Endothelial cell of umbilical vein (primary cell): Measurements from ENCODE around the gene CREB3. TPM values are rescaled to one million over a fixed set of nuclear protein-coding genes. Genes with fewer than 3 reads are reported as not detected.

Experiments
- BruUV-seq: library from RNA; stranded (reverse); fragments of 400-500 nt; replicated peaks from 2 replicates; lab custom pipeline; 2021; lab: Mats Ljungman, UMichigan
- CTCF ChIA-PET: fragments of 300-600, 350-600 bp; sonication (Branson Sonifier 250); formaldehyde crosslinking; loops from one replicate; lab custom pipeline; 2021; ENCODE audit warnings: antibody characterized with exemption, inconsistent platforms; lab: Charles Lee
- POLR2A ChIA-PET: fragments of 300-600, 350-600 bp; sonication (Branson Sonifier 250); formaldehyde crosslinking; loops from one replicate; lab custom pipeline; 2021; ENCODE audit warnings: antibody characterized with exemption, inconsistent platforms; lab: Charles Lee
- DNase-seq: peaks from one replicate; pipeline ENCODE4 v3.0.0-alpha.2; 2011; ENCODE audit warnings: low read depth, low spot score
- FAIRE-seq: peaks from 2 replicates; lab custom pipeline; 2011; peaks lifted over from hg19 to GRCh38; lab: Jason Lieb, UNC
- H2AFZ ChIP-seq: 2 replicates; pipeline ENCODE4 v1.6.0; 2012; ENCODE audit warnings: low read depth, low read length, control low read depth, inconsistent platforms
- H3K27ac ChIP-seq: 2 replicates; pipeline ENCODE4 v1.5.1; 2011; ENCODE audit warnings: low read depth, mild to moderate bottlenecking, control low read depth, low read length, moderate library complexity; ENCODE audit not compliant: insufficient read depth
- H3K27me3 ChIP-seq, 2 experiments: 2 replicates each; pipeline versions ENCODE4 v1.6.0 to v1.6.1; 2011; ENCODE audit warnings: low read length in 2 of 2, mixed read lengths in 1 of 2; ENCODE audit not compliant: control insufficient read depth in 2 of 2, insufficient read depth in 2 of 2
- H3K36me3 ChIP-seq, 2 experiments: 2 replicates in 1 of 2; 3 replicates in 1 of 2; pipeline ENCODE4 v1.5.1; 2011; ENCODE audit warnings: low read length in 2 of 2, mild to moderate bottlenecking in 1 of 2, moderate library complexity in 1 of 2; ENCODE audit not compliant: control insufficient read depth in 2 of 2, insufficient read depth in 2 of 2; ENCODE audit errors: extremely low read depth in 1 of 2
- H3K4me1 ChIP-seq: 3 replicates; pipeline ENCODE4 v1.5.1; 2011; ENCODE audit warnings: mild to moderate bottlenecking, low read length; ENCODE audit not compliant: control insufficient read depth, insufficient read depth; ENCODE audit errors: extremely low read depth
- H3K4me2 ChIP-seq: 2 replicates; pipeline ENCODE4 v1.6.1; 2011; ENCODE audit warnings: low read length, control low read depth, mixed read lengths; ENCODE audit not compliant: insufficient read depth
- H3K4me3 ChIP-seq, 3 experiments: fragments of 200-600 bp in 1 of 3; sonication (generic), shearing (Covaris generic) in 1 of 3; replicated peaks in 1 of 3; 2 replicates each; pipeline ENCODE4 v1.5.1; 2011 to 2016; ENCODE audit warnings: control low read depth in 3 of 3, low read length in 3 of 3, mild to moderate bottlenecking in 2 of 3, inconsistent platforms in 1 of 3, low read depth in 1 of 3, moderate library complexity in 1 of 3; ENCODE audit not compliant: insufficient read depth in 1 of 3
- H3K79me2 ChIP-seq: 2 replicates; pipeline ENCODE4 v1.6.0; 2012; ENCODE audit warnings: low read length, inconsistent platforms; ENCODE audit not compliant: control insufficient read depth, insufficient read depth
- H3K9ac ChIP-seq: replicated peaks from 2 replicates; pipeline ENCODE3; 2011; ENCODE audit warnings: low read length, control low read depth; ENCODE audit not compliant: insufficient read depth; ENCODE audit errors: extremely low read depth
- H3K9me1 ChIP-seq: replicated peaks from 3 replicates; pipeline ENCODE4 v1.6.0; 2011; ENCODE audit warnings: mild to moderate bottlenecking, low read length; ENCODE audit not compliant: control insufficient read depth, insufficient read depth; ENCODE audit errors: extremely low read depth
- H3K9me3 ChIP-seq: replicated peaks from 2 replicates; pipeline ENCODE4 v1.5.1; 2012; ENCODE audit warnings: low read length, inconsistent platforms; ENCODE audit not compliant: control insufficient read depth, insufficient read depth
- H4K20me1 ChIP-seq: replicated peaks from 2 replicates; pipeline ENCODE3; 2011; ENCODE audit warnings: mild to moderate bottlenecking, low read length; ENCODE audit not compliant: control insufficient read depth, insufficient read depth; ENCODE audit errors: extremely low read depth
- EZH2 ChIP-seq: IDR thresholded peaks from 2 replicates; pipeline ENCODE4 v1.6.1; 2012; ENCODE audit warnings: borderline replicate concordance, low read depth, mild to moderate bottlenecking, moderate library complexity, low read length, inconsistent platforms; ENCODE audit not compliant: severe bottlenecking
- GATA2 ChIP-seq: IDR thresholded peaks from 2 replicates; pipeline ENCODE4 v1.7.0; 2011; ENCODE audit warnings: low read depth, mild to moderate bottlenecking, moderate library complexity, mixed read lengths, low read length; ENCODE audit not compliant: insufficient read length, insufficient read depth
- JUN ChIP-seq: IDR thresholded peaks from 2 replicates; pipeline ENCODE4 v1.6.1; 2011; ENCODE audit warnings: borderline replicate concordance, low read depth; ENCODE audit not compliant: insufficient read length, insufficient read depth
- MAX ChIP-seq: IDR thresholded peaks from 2 replicates; pipeline ENCODE4 v1.6.1; 2011; ENCODE audit not compliant: insufficient read depth, insufficient read length
- POLR2A ChIP-seq: IDR thresholded peaks from 2 replicates; pipeline ENCODE4 v1.6.1; 2012; ENCODE audit warnings: low read depth, mild to moderate bottlenecking, control low read depth, low read length
- POLR2AphosphoS5 ChIP-seq: IDR thresholded peaks from 2 replicates; pipeline ENCODE4 v1.6.1; 2012; ENCODE audit warnings: low read depth, mild to moderate bottlenecking, control low read depth, low read length, moderate library complexity; ENCODE audit not compliant: insufficient read depth
- dilution Hi-C: fragments of 300-500 bp; cut with MboI; formaldehyde crosslinking; loops from one replicate; pipeline ENCODE4 v1.15.0; 2019; ENCODE audit warnings: low sequenced_read_pairs; ENCODE audit not compliant: extremely low pct_ligation_motif_present
- intact Hi-C: fragments of 100-400 bp; cut with micrococcal nuclease; formaldehyde crosslinking; loops from one replicate; pipeline ENCODE4 v1.10.0; 2022
- polyA plus RNA-seq, 4 experiments: library from polyadenylated mRNA; depleted of rRNA in 3 of 4; stranded (reverse) in 3 of 4; unstranded in 1 of 4; fragments of >200 nt; gene quantifications; 2 replicates each; pipeline versions ENCODE4 v1.2.1 to v1.2.3, GENCODE V29; 2011 to 2012; ENCODE audit warnings: missing spikeins in 1 of 4
- total RNA-seq: library from RNA; stranded (reverse); gene quantifications from 2 replicates; pipeline ENCODE4 v1.2.3, GENCODE V29; 2021

Gene CREB3
- total and polyA plus RNA-seq, 2 donors (not counting 3 experiments of a cell fraction or from before 2014, with no cell fraction given) = 39.8 to 52.1 TPM

- H3K27ac ChIP-seq = no peak overlapping the region
- H3K79me2 ChIP-seq = peaks cover 2% of the 10 kb centered on the region
- no peaks in the 10 kb centered on the region for H3K4me1 ChIP-seq
- ChIA-PET POLR2A (no interaction called here), CTCF (interaction anchor here (1.5 to 8.9 kb wide), 3 partner anchors 10 to 29 kb away, joined by 3 to 53 read pairs (median 6); no protein-coding TSS in a partner anchor)
- no peak overlapping the region for H3K9ac ChIP-seq
- no peaks in the 10 kb centered on the region for H4K20me1 ChIP-seq
- TF ChIP-seq EZH2 (no peak), POLR2A (no peak), MAX (no peak), GATA2 (no peak), POLR2AphosphoS5 (no peak), JUN (no peak)
- no peak for FAIRE-seq
- no peak overlapping the region for H3K4me3 ChIP-seq
- no peaks in the 10 kb centered on the region for H3K9me1 ChIP-seq
- DNase-seq = no peak
- BruUV-seq = TSS peak; percentile 28
- H3K4me2 ChIP-seq = no peak overlapping the region
- H3K36me3 ChIP-seq = peaks cover 63 to 83% of the 10 kb centered on the region in 2 experiments
- H2AFZ ChIP-seq = no peak overlapping the region
- dilution Hi-C loops = no loop called here
- no peaks in the 10 kb centered on the region for H3K9me3 ChIP-seq
- no peaks in the 10 kb centered on the region for H3K27me3 ChIP-seq
- intact Hi-C loops = no loop called here
Observed at GRCh38 chr9:35717132-35717870, 15.2 kb upstream of the CREB3 start.
